Keratinocyte (primary cell): Measurements from ENCODE around the gene POTEI.
"Not testable (repeated sequence)": the region's sequence is repeated elsewhere in the genome, so short reads cannot be mapped to it uniquely, and the experiment has no call there.

Experiments used
- EZH2 ChIP-seq: IDR thresholded peaks from one replicate; pipeline ENCODE4 v1.6.1; 2012; ENCODE audit warnings: inconsistent platforms, mild to moderate bottlenecking, low read length, moderate library complexity
- TF ChIP-seq, protein P1 (sequence below), 3 experiments: IDR thresholded peaks in 1 of 3; conservative IDR thresholded peaks in 1 of 3; optimal IDR thresholded peaks in 1 of 3; 2 replicates in 2 of 3; 3 replicates in 1 of 3; pipeline versions ENCODE3 to v1.5.1; 2011; ENCODE audit warnings: low read length in 3 of 3, mild to moderate bottlenecking in 3 of 3, moderate library complexity in 2 of 3, control low read depth in 1 of 3, inconsistent platforms in 1 of 3; ENCODE audit not compliant: insufficient read depth in 2 of 3; ENCODE audit errors: extremely low read depth in 1 of 3

DNA sequence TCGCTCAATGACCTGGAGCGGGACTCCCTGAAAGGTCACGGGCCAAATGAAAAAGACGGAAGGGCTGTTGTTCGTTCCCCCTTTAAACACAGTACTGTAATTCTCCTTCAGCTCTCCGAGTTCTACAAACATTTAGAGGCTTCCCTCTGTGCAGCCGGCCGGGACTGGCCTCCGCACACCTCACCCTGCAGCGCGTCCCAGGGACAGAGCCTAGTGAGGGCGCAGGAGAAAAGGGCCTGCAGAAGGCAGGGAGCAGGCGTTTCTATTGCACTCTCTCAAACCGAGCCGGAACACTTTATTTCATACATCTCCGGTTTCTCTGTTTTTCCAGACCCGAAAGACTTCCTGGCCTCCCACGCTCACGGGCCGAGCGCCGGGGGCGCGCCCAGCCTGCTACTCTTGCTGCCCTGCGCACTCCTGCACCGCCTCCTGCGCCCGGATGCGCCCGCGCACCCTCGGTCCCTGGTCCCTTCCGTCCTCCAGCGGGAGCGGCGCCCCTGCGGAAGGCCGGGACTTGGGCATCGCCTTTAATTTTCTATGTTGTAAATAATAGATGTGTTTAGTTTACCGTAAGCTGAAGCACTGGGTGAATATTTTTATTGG is 18.3 kb upstream of the POTEI start:
- TF ChIP-seq, protein P1, sequence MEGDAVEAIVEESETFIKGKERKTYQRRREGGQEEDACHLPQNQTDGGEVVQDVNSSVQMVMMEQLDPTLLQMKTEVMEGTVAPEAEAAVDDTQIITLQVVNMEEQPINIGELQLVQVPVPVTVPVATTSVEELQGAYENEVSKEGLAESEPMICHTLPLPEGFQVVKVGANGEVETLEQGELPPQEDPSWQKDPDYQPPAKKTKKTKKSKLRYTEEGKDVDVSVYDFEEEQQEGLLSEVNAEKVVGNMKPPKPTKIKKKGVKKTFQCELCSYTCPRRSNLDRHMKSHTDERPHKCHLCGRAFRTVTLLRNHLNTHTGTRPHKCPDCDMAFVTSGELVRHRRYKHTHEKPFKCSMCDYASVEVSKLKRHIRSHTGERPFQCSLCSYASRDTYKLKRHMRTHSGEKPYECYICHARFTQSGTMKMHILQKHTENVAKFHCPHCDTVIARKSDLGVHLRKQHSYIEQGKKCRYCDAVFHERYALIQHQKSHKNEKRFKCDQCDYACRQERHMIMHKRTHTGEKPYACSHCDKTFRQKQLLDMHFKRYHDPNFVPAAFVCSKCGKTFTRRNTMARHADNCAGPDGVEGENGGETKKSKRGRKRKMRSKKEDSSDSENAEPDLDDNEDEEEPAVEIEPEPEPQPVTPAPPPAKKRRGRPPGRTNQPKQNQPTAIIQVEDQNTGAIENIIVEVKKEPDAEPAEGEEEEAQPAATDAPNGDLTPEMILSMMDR (optimal IDR thresholded peaks at IDR 0.05 in 1 of 3, IDR thresholded peaks at IDR 0.05 in 1 of 3, conservative IDR thresholded peaks at IDR 0.05 in 1 of 3; ENCODE audit: extremely low read depth in 1 of 3, insufficient read depth in 2 of 3, low read length in 3 of 3), result not testable (repeated sequence)
- TF ChIP-seq EZH2, result not testable (repeated sequence)
